ENCODE data around the gene ARHGEF28.

Gene ARHGEF28

DNA sequence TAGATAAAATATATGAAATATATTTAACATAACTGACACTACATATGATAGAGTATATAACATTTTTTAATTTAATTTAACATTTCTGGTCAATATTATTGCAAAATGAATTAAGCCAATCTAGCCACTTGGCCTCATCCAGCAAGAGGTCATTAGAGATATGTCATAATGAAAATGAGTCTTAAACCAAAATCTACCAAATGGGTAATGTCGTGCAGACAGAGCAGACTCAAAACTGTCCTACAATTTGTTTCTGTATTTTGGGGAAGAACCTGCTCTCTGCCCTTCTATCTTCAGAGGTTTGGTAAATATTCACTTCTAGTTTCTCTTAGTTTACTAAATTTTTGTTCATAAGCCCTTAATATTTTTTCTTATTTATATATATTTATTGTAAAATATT, 61.4 kb downstream of the ARHGEF28 start:
- H3K27ac Mint-ChIP-seq, result no peak overlapping the region
- no peak overlapping the region for H3K4me3 Mint-ChIP-seq
- no peak for DNase-seq
- no peaks in the 10 kb centered on the region for H3K36me3 Mint-ChIP-seq (ENCODE audit: low read depth)
- H3K9me3 Mint-ChIP-seq, result no peaks in the 10 kb centered on the region
- H3K27me3 Mint-ChIP-seq, result peaks cover 7% of the 10 kb centered on the region
- H3K4me1 Mint-ChIP-seq (ENCODE audit: low read depth), result peaks cover 6% of the 10 kb centered on the region

GRCh38 chr5:73690015-73690414, 64.0 kb downstream of the ARHGEF28 start:
- H3K36me3 Mint-ChIP-seq (ENCODE audit: low read depth), result no peaks in the 10 kb centered on the region
- no peak overlapping the region for H3K27ac Mint-ChIP-seq
- DNase-seq, result no peak
- H3K27me3 Mint-ChIP-seq, result peaks cover 9% of the 10 kb centered on the region
- no peaks in the 10 kb centered on the region for H3K9me3 Mint-ChIP-seq
- H3K4me3 Mint-ChIP-seq, result no peak overlapping the region
- H3K4me1 Mint-ChIP-seq (ENCODE audit: low read depth), result peaks cover 26% of the 10 kb centered on the region

- Mint-ChIP-seq H3K27ac (no peak overlapping the region), H3K4me3 (no peak overlapping the region), H3K27me3 (peaks cover 22% of the 10 kb centered on the region), H3K4me1 (ENCODE audit: low read depth) (peaks cover 28% of the 10 kb centered on the region), H3K36me3 (ENCODE audit: low read depth) (no peaks in the 10 kb centered on the region), H3K9me3 (no peaks in the 10 kb centered on the region)
- no peak for DNase-seq
Observed at GRCh38 chr5:73691302-73692080, 65.5 kb downstream of the ARHGEF28 start.

- Mint-ChIP-seq H3K4me3 (no peak overlapping the region), H3K27ac (no peak overlapping the region), H3K4me1 (ENCODE audit: low read depth) (peaks cover 28% of the 10 kb centered on the region), H3K9me3 (no peaks in the 10 kb centered on the region), H3K27me3 (peaks cover 22% of the 10 kb centered on the region), H3K36me3 (ENCODE audit: low read depth) (no peaks in the 10 kb centered on the region)
- DNase-seq, result no peak
Observed at GRCh38 chr5:73692166-73692640, 66.2 kb downstream of the ARHGEF28 start.

DNA sequence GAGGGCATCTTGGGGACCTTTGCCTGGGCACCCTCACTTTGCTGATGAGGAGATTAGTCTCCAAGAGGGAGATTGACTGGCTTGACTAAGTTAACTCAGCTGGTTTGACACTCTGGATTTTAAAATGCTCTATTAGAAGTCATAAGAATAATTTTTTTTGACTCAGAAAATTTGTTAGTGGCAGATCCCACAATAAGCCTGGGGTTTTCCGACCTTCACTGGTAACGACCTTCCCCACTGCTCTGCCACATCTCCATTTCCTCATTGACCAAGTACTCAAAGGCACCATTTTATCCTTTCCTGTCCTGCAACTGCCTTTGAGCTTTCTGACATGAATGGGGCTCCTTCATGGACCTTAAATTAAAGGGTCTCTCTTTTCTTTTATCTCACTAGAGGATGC, 67.0 kb downstream of the ARHGEF28 start:
- no peak overlapping the region for H3K4me3 Mint-ChIP-seq

GRCh38 chr5:73693573-73694061, 67.6 kb downstream of the ARHGEF28 start:
- Mint-ChIP-seq H3K27me3 (peaks cover 30% of the 10 kb centered on the region), H3K4me1 (ENCODE audit: low read depth) (peaks cover 28% of the 10 kb centered on the region), H3K9me3 (no peaks in the 10 kb centered on the region), H3K36me3 (ENCODE audit: low read depth) (no peaks in the 10 kb centered on the region), H3K27ac (peak overlapping the region; percentile 41), H3K4me3 (no peak overlapping the region)
- DNase-seq, result no peak

More for the DNA sequence above, 67.0 kb downstream of the ARHGEF28 start:
- no peaks in the 10 kb centered on the region for H3K9me3 Mint-ChIP-seq
- no peaks in the 10 kb centered on the region for H3K36me3 Mint-ChIP-seq (ENCODE audit: low read depth)
- no peak overlapping the region for H3K27ac Mint-ChIP-seq
- H3K4me1 Mint-ChIP-seq (ENCODE audit: low read depth), result peaks cover 28% of the 10 kb centered on the region
- no peak for DNase-seq
- H3K27me3 Mint-ChIP-seq, result peaks cover 26% of the 10 kb centered on the region

DNA sequence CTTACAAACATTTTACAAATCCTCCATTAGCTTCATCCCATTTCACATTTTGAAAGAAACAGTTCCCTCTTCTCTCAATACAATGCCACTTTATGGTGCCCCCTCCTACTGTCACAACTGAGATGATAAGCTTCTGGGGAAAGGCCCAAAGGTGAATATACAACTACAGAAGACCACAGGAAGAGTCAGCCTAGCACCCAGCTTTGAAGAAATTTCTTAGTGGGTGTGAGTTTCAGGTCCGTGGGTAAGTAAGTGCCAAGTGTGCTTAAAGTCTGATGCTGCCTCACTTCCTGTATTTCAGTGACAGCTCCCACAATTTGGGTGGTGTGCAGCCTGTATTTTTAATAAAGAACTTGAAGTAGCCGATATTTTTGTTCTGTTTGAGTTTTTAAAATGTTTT, 68.1 kb downstream of the ARHGEF28 start:
- peaks cover 35% of the 10 kb centered on the region for H3K27me3 Mint-ChIP-seq
- no peak overlapping the region for H3K4me3 Mint-ChIP-seq
- no peaks in the 10 kb centered on the region for H3K9me3 Mint-ChIP-seq
- DNase-seq, result no peak
- H3K4me1 Mint-ChIP-seq (ENCODE audit: low read depth), result peaks cover 28% of the 10 kb centered on the region
- H3K27ac Mint-ChIP-seq, result peak overlapping the region; percentile 41
- H3K36me3 Mint-ChIP-seq (ENCODE audit: low read depth), result no peaks in the 10 kb centered on the region

DNA sequence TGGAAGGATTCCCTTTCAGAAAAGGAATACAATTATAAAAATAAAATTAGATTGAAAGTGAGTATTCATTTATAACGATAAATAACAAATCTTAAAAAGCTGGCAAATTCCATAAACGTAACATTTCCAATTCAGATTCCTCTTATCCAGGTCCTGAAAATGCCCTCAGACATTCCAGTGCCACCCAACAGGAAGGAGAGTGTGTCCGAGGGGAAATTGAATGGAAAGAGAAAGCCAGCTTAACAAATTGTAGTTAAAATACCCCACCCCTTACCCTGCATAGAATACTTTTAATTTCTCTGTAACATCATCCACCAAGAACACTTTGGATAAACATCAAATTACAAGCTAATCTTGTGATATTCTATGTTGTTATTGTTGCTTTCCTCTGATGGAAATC, 72.0 kb downstream of the ARHGEF28 start:
- DNase-seq, result no peak
- H3K4me1 Mint-ChIP-seq (ENCODE audit: low read depth), result peaks cover 20% of the 10 kb centered on the region
- H3K36me3 Mint-ChIP-seq (ENCODE audit: low read depth), result no peaks in the 10 kb centered on the region
- H3K4me3 Mint-ChIP-seq, result no peak overlapping the region
- no peak overlapping the region for H3K27ac Mint-ChIP-seq
- H3K27me3 Mint-ChIP-seq, result peaks cover 51% of the 10 kb centered on the region
- H3K9me3 Mint-ChIP-seq, result no peaks in the 10 kb centered on the region

DNA sequence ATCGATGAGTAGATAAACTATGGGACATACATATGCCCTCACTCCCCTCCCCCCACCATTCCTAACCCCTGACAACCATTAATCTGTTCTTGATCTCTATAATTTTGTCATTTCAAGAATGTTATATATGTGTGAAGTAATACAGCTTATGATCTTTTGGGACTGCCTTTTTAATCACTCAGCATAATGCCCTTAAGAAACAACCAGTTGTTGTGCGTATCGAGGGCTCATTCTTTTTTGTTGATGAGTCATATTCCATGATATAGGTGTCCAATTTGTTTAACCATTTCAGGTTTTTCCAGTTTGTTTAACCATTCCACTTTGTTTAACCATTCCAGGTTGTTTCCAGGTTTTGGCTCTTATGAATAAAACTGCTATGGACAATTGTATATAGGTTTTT, 75.6 kb downstream of the ARHGEF28 start:
- no peaks in the 10 kb centered on the region for H3K36me3 Mint-ChIP-seq (ENCODE audit: low read depth)
- peaks cover 46% of the 10 kb centered on the region for H3K27me3 Mint-ChIP-seq
- no peak overlapping the region for H3K4me3 Mint-ChIP-seq
- H3K9me3 Mint-ChIP-seq, result no peaks in the 10 kb centered on the region
- no peaks in the 10 kb centered on the region for H3K4me1 Mint-ChIP-seq (ENCODE audit: low read depth)
- no peak overlapping the region for H3K27ac Mint-ChIP-seq
- no peak for DNase-seq

GRCh38 chr5:73702534-73702933, 76.5 kb downstream of the ARHGEF28 start:
- Mint-ChIP-seq H3K27me3 (peaks cover 44% of the 10 kb centered on the region), H3K4me3 (no peak overlapping the region), H3K27ac (no peak overlapping the region), H3K9me3 (no peaks in the 10 kb centered on the region), H3K36me3 (ENCODE audit: low read depth) (no peaks in the 10 kb centered on the region), H3K4me1 (ENCODE audit: low read depth) (no peaks in the 10 kb centered on the region)
- no peak for DNase-seq

DNA sequence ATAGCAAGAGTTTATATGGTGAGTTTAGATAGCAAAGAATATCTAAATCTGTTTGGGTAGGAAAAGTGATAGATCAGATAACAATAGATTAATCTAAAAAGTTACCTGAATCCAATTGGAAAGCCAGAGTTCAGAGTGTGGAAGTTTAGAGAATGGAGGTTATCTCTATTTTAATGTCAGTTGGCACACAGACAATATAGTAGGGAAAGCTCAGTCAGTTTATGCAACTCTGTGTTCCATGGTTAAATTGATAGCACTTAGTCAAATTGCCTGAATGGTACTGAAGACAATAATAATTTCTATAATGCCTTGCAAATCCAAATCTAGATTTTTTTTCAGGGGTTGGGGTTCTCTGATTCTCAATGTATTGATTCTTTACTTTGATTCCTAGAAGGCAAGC, 77.0 kb downstream of the ARHGEF28 start:
- Mint-ChIP-seq H3K27me3 (peaks cover 42% of the 10 kb centered on the region), H3K9me3 (no peaks in the 10 kb centered on the region), H3K4me3 (no peak overlapping the region), H3K4me1 (ENCODE audit: low read depth) (no peaks in the 10 kb centered on the region), H3K27ac (no peak overlapping the region), H3K36me3 (ENCODE audit: low read depth) (no peaks in the 10 kb centered on the region)
- no peak for DNase-seq

DNA sequence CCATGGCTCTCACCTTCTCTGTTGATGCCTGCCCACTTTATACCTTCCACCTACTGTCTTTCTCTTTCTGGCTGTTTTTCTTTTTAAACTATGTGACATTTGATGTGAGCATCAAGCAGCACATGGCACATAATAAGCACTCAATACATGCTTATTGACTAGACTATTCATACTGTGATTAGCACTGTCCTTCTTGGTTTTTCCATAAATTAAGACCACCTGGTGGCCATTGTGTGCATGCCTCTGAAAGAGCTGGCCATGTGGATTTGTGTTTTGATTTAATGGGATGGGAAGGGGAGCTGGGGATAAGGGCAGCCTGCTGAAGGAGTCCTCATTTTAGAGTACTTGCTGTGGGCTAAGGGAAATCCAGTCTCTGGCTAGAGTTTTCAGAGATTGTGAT, 79.4 kb downstream of the ARHGEF28 start:
- DNase-seq, result no peak
- Mint-ChIP-seq H3K9me3 (no peaks in the 10 kb centered on the region), H3K4me1 (ENCODE audit: low read depth) (no peaks in the 10 kb centered on the region), H3K36me3 (ENCODE audit: low read depth) (no peaks in the 10 kb centered on the region), H3K27ac (no peak overlapping the region), H3K4me3 (no peak overlapping the region), H3K27me3 (peaks cover 22% of the 10 kb centered on the region)

- Mint-ChIP-seq H3K4me3 (no peak overlapping the region), H3K27me3 (peaks cover 18% of the 10 kb centered on the region), H3K9me3 (no peaks in the 10 kb centered on the region), H3K4me1 (ENCODE audit: low read depth) (no peaks in the 10 kb centered on the region), H3K27ac (no peak overlapping the region), H3K36me3 (ENCODE audit: low read depth) (no peaks in the 10 kb centered on the region)
- no peak for DNase-seq
Observed at GRCh38 chr5:73706963-73707362, 81.0 kb downstream of the ARHGEF28 start.

DNA sequence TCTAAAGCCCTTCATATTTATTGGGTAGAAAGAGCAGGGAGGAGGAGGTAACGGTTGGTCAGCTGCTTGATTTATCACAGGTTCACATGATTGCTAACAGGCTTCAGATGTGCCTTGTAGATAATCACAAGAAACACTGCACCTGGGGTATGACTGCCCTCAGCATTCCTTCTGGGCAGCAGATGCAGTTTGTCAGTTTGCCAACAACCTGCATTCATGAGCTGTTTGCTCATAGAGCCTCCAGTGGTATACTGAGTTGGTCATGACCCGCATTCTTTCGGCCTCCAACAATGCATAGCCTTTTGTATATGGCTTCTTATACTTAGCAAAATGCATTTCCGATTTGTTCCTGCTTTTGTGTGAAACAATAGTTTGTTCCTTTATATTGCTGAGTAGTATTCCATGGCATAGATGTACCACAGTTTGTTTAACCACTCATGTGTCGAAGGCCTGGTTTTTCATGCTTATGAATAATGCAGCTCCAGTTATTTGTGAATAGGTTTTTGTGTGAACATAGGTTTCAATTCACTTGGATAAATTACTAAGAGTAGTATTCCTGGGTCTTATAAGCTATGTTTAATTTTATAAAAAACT, 83.6 kb downstream of the ARHGEF28 start:
- no peak overlapping the region for H3K4me3 Mint-ChIP-seq
- DNase-seq, result no peak
- no peaks in the 10 kb centered on the region for H3K36me3 Mint-ChIP-seq (ENCODE audit: low read depth)
- H3K9me3 Mint-ChIP-seq, result no peaks in the 10 kb centered on the region
- peaks cover 17% of the 10 kb centered on the region for H3K27me3 Mint-ChIP-seq
- no peaks in the 10 kb centered on the region for H3K4me1 Mint-ChIP-seq (ENCODE audit: low read depth)
- H3K27ac Mint-ChIP-seq, result no peak overlapping the region

- H3K27me3 Mint-ChIP-seq, result peaks cover 23% of the 10 kb centered on the region
- no peaks in the 10 kb centered on the region for H3K36me3 Mint-ChIP-seq (ENCODE audit: low read depth)
- no peak overlapping the region for H3K4me3 Mint-ChIP-seq
Observed at GRCh38 chr5:73716284-73716808, 90.3 kb downstream of the ARHGEF28 start.

More at GRCh38 chr5:73716284-73716808, 90.3 kb downstream of the ARHGEF28 start:
- Mint-ChIP-seq H3K9me3 (no peaks in the 10 kb centered on the region), H3K27ac (no peak overlapping the region), H3K4me1 (ENCODE audit: low read depth) (no peaks in the 10 kb centered on the region)
- DNase-seq, result no peak

Data from activated T-cell treated with anti-CD3 and anti-CD28 coated beads, Interleukin-2, amount 50 U/mL, for 24 hours (primary cell).